Measurements from ENCODE around the gene HGS. TPM values are rescaled to one million over a fixed set of nuclear protein-coding genes. Genes with fewer than 3 reads are reported as not detected.

Gene HGS
- total and polyA plus RNA-seq, 2 of the 13 experiments (the other 11 are each of a cell fraction or from before 2014, with no cell fraction given): 73.3 to 78.1 TPM

DNA sequence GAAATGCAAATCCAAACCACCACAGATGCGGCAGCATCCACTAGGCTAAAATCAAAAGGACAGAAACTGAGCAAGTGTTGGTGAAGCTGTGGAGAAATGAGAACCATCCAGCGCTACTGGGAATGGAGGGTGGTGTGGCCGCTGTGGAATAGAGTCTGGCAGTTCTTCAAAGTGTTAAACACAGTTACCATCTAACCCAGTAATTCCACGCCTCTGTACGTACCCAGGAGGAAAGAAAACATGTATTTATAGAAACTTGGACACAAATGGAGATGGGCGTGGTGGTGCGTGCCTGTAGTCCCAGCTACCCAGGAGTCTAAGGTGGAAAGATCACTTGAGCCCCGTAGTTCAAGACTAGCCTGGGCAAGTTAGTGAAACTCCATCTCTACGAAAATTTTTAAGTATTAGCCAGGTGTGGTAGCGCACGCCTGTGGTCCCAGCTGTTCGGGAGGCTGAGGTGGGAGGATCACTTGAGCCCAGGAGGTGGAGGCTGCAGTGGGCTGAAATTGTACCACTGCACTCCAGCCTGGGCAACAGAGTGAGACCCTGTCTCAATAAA, 39.9 kb downstream of the HGS start (continued):
- TF ChIP-seq HDAC2 (CRISPR knock-in tag; IDR thresholded peaks at IDR 0.05): 0 out of 2 replicates have a peak, but pooled peaks have one; percentile 27
- TF ChIP-seq PTBP1 (IDR thresholded peaks at IDR 0.05; ENCODE audit: low read depth, low read length, poor library complexity, severe bottlenecking): no peak
- TF ChIP-seq, protein P1, sequence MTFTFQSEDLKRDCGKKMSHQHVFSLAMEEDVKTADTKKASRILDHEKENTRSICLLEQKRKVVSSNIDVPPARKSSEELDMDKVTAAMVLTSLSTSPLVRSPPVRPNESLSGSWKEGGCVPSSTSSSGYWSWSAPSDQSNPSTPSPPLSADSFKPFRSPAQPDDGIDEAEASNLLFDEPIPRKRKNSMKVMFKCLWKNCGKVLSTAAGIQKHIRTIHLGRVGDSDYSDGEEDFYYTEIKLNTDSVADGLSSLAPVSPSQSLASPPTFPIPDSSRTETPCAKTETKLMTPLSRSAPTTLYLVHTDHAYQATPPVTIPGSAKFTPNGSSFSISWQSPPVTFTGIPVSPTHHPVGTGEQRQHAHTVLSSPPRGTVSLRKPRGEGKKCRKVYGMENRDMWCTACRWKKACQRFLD (CRISPR knock-in tag; IDR thresholded peaks at IDR 0.05; ENCODE audit: borderline replicate concordance): 0 out of 2 replicates have a peak, but pooled peaks have one; percentile 67
- no peak for TF ChIP-seq AGO2 (optimal IDR thresholded peaks at IDR 0.05; ENCODE audit: low read depth, low read length)
- TF ChIP-seq, protein P2, sequence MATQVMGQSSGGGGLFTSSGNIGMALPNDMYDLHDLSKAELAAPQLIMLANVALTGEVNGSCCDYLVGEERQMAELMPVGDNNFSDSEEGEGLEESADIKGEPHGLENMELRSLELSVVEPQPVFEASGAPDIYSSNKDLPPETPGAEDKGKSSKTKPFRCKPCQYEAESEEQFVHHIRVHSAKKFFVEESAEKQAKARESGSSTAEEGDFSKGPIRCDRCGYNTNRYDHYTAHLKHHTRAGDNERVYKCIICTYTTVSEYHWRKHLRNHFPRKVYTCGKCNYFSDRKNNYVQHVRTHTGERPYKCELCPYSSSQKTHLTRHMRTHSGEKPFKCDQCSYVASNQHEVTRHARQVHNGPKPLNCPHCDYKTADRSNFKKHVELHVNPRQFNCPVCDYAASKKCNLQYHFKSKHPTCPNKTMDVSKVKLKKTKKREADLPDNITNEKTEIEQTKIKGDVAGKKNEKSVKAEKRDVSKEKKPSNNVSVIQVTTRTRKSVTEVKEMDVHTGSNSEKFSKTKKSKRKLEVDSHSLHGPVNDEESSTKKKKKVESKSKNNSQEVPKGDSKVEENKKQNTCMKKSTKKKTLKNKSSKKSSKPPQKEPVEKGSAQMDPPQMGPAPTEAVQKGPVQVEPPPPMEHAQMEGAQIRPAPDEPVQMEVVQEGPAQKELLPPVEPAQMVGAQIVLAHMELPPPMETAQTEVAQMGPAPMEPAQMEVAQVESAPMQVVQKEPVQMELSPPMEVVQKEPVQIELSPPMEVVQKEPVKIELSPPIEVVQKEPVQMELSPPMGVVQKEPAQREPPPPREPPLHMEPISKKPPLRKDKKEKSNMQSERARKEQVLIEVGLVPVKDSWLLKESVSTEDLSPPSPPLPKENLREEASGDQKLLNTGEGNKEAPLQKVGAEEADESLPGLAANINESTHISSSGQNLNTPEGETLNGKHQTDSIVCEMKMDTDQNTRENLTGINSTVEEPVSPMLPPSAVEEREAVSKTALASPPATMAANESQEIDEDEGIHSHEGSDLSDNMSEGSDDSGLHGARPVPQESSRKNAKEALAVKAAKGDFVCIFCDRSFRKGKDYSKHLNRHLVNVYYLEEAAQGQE (IDR thresholded peaks at IDR 0.05; ENCODE audit: borderline replicate concordance in 1 of 2, low read depth in 1 of 2, low read length in 2 of 2): no peak
- TF ChIP-seq, protein P3, sequence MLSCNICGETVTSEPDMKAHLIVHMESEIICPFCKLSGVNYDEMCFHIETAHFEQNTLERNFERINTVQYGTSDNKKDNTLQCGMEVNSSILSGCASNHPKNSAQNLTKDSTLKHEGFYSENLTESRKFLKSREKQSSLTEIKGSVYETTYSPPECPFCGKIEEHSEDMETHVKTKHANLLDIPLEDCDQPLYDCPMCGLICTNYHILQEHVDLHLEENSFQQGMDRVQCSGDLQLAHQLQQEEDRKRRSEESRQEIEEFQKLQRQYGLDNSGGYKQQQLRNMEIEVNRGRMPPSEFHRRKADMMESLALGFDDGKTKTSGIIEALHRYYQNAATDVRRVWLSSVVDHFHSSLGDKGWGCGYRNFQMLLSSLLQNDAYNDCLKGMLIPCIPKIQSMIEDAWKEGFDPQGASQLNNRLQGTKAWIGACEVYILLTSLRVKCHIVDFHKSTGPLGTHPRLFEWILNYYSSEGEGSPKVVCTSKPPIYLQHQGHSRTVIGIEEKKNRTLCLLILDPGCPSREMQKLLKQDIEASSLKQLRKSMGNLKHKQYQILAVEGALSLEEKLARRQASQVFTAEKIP (CRISPR knock-in tag; IDR thresholded peaks at IDR 0.05; ENCODE audit: borderline replicate concordance): no peak
- no peak for TF ChIP-seq ZNF431 (CRISPR knock-in tag; IDR thresholded peaks at IDR 0.05; ENCODE audit: borderline replicate concordance, low read depth)
- TF ChIP-seq KDM2A (CRISPR knock-in tag; IDR thresholded peaks at IDR 0.05; ENCODE audit: borderline replicate concordance, low read depth): peak; percentile 76
- TF ChIP-seq ZNF337 (CRISPR knock-in tag; IDR thresholded peaks at IDR 0.05; ENCODE audit: borderline replicate concordance, low read depth): no peak
- no peak for TF ChIP-seq CHD4 (IDR thresholded peaks at IDR 0.05; ENCODE audit: borderline replicate concordance, low read length)
- 0 out of 2 replicates have a peak, but pooled peaks have one; percentile 77 for TF ChIP-seq CC2D1A (CRISPR knock-in tag; IDR thresholded peaks at IDR 0.05)
- TF ChIP-seq, protein P4, sequence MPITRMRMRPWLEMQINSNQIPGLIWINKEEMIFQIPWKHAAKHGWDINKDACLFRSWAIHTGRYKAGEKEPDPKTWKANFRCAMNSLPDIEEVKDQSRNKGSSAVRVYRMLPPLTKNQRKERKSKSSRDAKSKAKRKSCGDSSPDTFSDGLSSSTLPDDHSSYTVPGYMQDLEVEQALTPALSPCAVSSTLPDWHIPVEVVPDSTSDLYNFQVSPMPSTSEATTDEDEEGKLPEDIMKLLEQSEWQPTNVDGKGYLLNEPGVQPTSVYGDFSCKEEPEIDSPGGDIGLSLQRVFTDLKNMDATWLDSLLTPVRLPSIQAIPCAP (CRISPR knock-in tag; IDR thresholded peaks at IDR 0.05; ENCODE audit: low read depth): no peak
- no peak for TF ChIP-seq GABPB1 (CRISPR knock-in tag; IDR thresholded peaks at IDR 0.05)
- TF ChIP-seq TMF1 (CRISPR knock-in tag; IDR thresholded peaks at IDR 0.05; ENCODE audit: low read depth): no peak
- TF ChIP-seq RFXANK (CRISPR knock-in tag; IDR thresholded peaks at IDR 0.05): no peak
- TF ChIP-seq SOX5 (CRISPR knock-in tag; IDR thresholded peaks at IDR 0.05; ENCODE audit: borderline replicate concordance): no peak
- TF ChIP-seq, protein P5, sequence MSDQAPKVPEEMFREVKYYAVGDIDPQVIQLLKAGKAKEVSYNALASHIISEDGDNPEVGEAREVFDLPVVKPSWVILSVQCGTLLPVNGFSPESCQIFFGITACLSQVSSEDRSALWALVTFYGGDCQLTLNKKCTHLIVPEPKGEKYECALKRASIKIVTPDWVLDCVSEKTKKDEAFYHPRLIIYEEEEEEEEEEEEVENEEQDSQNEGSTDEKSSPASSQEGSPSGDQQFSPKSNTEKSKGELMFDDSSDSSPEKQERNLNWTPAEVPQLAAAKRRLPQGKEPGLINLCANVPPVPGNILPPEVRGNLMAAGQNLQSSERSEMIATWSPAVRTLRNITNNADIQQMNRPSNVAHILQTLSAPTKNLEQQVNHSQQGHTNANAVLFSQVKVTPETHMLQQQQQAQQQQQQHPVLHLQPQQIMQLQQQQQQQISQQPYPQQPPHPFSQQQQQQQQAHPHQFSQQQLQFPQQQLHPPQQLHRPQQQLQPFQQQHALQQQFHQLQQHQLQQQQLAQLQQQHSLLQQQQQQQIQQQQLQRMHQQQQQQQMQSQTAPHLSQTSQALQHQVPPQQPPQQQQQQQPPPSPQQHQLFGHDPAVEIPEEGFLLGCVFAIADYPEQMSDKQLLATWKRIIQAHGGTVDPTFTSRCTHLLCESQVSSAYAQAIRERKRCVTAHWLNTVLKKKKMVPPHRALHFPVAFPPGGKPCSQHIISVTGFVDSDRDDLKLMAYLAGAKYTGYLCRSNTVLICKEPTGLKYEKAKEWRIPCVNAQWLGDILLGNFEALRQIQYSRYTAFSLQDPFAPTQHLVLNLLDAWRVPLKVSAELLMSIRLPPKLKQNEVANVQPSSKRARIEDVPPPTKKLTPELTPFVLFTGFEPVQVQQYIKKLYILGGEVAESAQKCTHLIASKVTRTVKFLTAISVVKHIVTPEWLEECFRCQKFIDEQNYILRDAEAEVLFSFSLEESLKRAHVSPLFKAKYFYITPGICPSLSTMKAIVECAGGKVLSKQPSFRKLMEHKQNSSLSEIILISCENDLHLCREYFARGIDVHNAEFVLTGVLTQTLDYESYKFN (CRISPR knock-in tag; conservative IDR thresholded peaks at IDR 0.05): peak; percentile 7; the same call in 1 of the 2 replicates
- peak; percentile 51; the same call in 1 of the 2 replicates for TF ChIP-seq AKAP8 (CRISPR knock-in tag; IDR thresholded peaks at IDR 0.05)
